HG02885 (cell line): ENCODE results near the gene ZBTB34.
A peak's percentile ranks its signal among the peaks of the same experiment; 100 is the strongest.
"Not testable (repeated sequence)": the region's sequence is repeated elsewhere in the genome, so short reads cannot be mapped to it uniquely, and the experiment has no call there.

ENCODE experiments used
- ATAC-seq: cut with Tn5 transposase; IDR thresholded peaks from one replicate; pipeline ENCODE4 v1.9.1; 2021; ENCODE audit warnings: mild to moderate bottlenecking; ENCODE audit not compliant: unreplicated experiment, poor library complexity

Gene ZBTB34, protein sequence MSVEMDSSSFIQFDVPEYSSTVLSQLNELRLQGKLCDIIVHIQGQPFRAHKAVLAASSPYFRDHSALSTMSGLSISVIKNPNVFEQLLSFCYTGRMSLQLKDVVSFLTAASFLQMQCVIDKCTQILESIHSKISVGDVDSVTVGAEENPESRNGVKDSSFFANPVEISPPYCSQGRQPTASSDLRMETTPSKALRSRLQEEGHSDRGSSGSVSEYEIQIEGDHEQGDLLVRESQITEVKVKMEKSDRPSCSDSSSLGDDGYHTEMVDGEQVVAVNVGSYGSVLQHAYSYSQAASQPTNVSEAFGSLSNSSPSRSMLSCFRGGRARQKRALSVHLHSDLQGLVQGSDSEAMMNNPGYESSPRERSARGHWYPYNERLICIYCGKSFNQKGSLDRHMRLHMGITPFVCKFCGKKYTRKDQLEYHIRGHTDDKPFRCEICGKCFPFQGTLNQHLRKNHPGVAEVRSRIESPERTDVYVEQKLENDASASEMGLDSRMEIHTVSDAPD

DNA sequence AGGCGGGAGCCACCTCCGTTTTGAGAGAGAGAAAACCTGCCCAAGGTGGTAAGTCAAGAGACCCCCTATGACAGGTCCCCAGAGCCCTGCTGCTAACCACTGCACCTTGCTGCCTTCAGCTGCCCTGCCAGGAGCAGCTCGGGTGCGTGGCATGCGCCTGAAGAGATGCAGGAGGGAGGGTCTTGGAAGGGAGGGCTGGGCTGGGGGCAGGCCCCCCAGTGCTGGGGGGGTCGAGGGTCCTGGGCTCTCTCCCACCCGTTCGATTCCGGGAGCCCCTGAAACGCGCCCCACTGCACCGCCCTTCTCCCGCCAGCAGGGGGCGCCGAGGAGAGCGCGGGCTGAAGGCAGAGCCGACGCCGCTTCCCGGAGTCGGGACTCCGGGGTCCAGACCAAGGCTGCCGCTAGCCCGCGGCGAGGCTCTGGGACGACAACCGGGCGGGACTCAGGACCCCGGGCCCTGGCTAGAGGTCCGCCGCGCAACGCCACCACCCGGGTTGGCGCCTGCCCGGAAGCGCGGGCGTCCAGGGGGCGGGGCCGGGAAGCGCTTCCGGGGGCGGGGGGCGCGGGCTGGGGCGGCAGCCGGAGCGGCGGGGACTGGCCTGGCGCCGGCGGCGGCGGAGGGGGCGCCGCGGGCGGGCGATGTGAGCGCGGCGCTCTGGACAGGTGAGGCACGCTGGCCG lies at the start of gene ZBTB34:
ZBTB34 (plus strand) TSS at position 563 of the 680 bp plus-strand sequence. CDS start 18,761 bp downstream, outside the sequence.
- ATAC-seq, result peak; percentile 72

DNA sequence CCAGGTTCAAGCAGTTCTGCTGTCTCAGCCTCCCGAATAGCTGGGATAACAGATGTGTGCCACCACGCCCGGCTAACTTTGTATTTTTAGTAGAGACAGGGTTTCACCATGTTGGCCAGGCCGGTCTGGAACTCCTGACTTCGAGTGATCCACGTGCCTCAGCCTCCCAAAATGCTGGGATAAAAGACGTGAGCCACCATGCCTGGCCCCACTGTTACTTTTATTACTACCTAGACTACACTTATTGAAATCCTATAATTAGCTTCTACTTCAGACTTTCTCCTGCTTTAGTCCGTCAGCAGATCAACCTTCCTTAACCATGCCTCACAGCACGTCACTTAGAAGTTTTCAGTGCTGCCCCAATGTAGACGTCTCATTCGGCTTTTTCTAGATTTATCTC lies 47.4 kb upstream of the ZBTB34 start:
- ATAC-seq, result no peak

DNA sequence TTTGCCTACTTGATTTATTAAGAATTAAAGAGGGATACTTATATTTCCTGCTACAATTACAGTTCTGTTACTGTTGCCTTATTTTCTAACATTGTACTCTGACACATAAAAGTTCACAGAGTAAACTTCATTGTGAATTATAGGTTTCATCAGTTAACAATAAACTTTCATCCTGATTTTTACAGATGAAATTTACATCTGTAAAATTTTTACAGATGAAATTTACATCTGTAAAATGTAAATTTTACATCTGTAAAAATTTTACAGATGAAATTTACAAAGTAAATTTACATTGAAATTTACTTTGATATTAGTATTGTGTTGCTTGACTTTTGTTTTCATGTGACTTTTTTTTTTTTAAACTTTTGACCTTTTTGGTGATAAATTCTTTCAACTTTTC lies 46.3 kb upstream of the ZBTB34 start:
- ATAC-seq, result no peak

DNA sequence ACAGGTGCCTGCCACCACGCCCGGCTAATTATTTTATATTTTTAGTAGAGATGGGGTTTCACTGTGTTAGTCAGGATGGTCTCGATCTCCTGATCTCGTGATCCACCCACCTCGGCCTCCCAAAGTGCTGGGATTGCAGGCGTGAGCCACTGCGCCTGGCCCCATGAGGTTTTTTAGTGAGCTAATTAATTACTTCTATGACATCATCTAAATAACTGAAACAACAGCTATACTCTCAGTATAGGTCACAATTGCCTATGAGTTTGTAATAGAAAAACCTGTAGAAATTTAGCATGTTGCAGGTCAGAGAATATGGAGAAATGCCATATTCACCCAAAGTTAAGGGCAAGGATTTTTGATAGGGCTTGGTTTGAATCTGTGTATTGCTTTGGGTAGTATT lies 42.8 kb upstream of the ZBTB34 start:
- not testable (repeated sequence) for ATAC-seq

DNA sequence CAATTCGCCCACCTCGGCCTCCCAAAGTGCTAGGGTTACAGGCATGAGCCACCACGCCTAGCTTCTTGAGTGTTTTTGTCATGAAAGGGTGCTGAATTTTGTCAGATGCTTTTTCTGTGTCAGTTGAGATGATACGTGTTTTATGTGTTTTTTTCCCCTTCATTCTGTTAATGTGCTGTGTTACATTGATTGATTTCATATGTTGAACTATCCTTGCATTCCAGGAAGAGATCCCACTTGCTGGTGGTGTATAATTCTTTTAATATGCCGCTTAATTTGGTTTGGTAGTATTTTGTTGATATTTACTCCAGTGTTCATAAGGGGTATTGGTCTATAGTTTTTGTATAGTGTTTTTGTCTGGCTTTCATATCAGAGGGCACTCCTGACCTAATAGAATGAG lies 42.0 kb upstream of the ZBTB34 start:
- no peak for ATAC-seq

DNA sequence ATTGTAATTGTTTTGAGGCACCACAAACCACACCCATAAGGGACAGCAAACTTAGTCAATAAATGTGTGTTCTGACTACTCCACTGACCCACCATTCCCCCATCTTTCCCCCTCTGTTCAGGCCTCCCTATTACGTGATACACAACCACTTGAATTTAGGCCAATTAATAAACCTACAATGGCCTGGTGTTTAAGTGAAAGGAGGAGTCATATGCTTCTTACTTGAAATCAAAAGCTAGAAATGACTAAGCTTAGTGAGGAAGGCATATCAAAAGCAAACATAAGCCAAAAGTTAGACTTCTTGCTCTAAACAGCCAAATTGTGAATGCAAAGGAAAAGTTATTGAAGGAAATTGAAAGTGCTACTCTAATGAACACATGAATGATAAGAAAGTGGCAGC lies 41.0 kb upstream of the ZBTB34 start:
- no peak for ATAC-seq

DNA sequence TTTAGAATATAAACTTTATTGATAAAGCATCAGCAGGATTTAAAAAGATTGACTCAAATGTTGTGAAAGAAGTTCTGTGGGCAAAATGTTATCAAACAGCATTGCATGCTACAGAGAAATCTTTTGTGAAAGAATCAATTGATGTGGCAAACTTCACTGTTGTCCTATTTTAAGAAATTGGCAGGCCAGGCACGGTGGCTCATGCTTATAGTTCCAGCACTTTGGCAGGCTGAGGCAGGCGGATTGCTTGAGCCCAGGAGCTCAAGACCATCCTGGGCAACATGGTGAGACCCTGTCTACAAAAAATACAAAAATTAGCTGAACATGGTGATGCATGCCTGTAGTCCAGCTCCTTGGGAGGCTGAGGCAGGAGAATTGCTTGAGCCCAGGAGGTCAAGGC lies 38.2 kb upstream of the ZBTB34 start:
- no peak for ATAC-seq

DNA sequence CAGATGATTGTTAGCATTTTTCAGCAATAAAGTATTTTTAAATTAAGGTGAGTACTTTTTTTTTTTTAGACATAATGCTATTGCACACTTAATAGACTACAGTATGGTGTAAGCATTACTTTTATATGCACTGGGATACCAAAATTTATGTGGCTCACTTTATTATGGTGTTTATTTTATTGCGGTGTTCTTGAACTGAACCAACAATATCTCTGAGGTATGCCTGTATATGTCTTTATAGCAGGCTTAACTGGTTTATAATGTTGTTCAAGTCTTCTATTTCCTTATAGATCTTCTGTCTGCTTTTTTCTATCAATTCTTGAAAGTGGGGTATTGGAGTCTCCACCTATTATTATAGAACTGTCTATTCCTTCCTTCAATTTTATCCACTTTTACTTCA lies 37.6 kb upstream of the ZBTB34 start:
- no peak for ATAC-seq

DNA sequence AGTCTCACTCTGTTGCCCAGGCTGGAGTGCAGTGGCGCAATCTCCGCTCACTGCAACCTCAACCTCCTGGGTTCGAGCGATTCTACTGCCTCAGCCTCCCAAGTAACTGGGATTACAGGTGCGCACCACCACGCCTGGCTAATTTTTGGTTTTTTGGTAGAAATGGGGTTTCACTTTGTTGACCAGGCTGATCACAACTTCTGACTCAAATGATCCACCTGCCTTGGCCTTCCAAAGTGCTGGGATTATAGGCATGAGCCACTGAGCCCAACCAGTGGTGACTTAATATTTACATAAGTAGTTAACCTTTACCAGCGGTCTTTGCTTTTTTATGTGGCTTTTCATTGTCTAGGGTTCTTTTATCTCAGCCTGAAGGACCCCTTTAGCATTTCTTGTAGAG lies 36.4 kb upstream of the ZBTB34 start:
- not testable (repeated sequence) for ATAC-seq

DNA sequence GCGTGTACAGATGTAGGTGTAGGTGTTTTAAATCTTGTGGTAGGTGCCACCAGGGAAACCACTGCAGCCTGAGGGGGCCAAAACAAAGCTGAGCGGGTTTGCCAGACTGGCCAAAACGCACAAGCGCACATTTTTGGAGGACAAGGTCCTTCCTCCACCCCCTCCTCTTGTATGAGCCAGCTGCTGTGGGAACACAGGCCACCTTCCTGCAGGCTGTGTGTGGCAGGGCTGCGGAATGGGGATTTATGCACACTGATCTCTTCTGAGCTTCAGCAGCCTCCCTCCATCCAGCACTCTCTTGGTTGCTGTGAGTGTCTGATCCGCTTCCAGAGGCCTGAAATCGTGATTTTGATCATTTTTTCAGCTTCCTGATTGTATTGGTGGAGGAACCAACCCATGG lies 33.2 kb upstream of the ZBTB34 start:
- no peak for ATAC-seq

DNA sequence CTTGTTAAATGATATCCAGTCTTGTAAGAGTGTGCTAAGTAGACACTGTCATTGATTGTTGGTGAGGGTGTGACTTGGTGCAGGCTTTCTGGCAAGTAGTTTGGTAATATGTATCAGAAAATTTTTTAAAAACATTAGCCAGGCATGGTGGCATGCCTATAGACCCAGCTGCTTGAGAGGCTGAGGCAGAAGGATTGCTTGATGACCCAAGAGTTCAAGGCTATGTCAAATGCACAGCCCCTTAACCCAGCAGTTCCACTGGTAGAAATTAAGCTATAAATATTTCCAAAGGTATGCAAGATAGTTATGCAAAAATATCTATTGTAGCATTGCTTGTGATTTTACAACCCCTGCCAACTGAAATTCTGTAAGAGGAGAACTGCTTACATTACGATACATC lies 31.4 kb upstream of the ZBTB34 start:
- ATAC-seq, result no peak

DNA sequence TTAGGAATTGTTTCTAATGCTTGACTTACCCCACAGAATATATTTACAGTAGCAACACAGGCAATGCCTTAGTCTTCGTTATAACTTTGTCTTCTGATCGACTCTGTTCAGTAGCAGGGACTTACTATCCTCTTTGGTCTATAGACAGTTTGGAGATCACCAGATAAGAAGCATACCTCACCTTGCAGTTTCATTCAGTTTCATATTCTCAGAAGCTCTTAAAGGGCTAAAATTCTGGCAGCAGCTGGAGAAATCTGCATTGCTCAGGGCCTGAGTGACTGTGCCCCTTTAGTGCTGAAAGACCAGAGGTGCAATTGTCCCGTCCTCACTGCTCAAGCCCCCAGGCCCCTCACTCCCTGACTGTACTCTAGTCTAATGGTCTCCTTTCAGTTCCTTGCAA lies 29.6 kb upstream of the ZBTB34 start:
- no peak for ATAC-seq

DNA sequence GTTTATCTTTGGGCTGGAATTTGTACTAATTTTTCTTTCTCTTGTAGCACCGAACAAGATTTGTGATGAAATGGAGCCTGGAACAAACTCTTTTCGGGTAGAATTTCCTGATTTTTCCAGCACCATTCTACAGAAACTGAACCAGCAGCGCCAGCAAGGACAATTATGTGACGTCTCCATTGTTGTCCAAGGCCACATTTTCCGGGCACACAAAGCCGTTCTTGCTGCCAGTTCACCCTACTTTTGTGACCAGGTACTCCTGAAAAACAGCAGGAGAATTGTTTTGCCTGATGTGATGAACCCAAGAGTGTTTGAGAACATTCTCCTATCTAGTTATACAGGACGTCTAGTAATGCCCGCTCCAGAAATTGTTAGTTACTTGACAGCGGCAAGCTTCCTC lies 28.0 kb upstream of the ZBTB34 start:
- ATAC-seq, result no peak

DNA sequence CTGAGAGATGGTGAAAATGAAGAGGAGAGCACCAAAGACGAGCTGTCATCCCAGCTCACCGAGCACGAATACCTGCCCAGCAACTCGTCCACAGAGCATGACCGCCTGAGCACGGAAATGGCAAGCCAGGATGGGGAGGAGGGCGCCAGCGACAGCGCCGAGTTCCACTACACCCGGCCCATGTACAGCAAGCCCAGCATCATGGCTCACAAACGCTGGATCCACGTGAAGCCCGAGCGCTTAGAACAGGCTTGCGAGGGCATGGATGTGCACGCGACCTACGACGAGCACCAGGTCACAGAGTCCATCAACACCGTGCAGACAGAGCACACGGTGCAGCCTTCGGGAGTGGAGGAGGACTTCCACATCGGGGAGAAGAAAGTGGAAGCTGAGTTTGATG lies 27.4 kb upstream of the ZBTB34 start:
- ATAC-seq, result no peak

DNA sequence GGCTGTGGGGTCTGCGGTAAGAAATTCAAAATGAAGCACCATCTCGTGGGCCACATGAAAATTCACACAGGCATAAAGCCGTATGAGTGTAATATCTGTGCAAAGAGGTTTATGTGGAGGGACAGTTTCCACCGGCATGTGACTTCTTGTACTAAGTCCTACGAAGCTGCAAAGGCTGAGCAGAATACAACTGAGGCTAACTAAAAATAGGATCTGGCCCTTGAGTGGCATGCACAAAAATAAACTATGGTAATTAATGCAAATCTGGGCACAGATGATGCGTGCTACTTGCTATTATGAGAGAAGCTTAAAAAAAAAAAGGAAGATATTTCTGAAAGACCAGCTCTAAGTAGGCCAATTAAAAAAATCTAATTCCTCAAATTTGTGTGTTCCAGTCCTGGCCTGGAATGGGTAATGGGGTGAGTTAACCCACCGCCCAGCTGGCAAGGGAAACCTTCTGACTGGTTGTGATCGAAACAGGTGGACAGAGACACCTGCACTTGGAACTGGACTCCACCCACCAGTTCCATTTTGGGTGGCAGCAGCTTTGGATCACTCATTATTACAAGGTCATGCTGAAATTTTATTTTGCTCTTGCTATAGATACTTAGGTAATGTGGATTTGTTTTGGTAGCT lies 26.6 kb upstream of the ZBTB34 start:
- ATAC-seq, result no peak

DNA sequence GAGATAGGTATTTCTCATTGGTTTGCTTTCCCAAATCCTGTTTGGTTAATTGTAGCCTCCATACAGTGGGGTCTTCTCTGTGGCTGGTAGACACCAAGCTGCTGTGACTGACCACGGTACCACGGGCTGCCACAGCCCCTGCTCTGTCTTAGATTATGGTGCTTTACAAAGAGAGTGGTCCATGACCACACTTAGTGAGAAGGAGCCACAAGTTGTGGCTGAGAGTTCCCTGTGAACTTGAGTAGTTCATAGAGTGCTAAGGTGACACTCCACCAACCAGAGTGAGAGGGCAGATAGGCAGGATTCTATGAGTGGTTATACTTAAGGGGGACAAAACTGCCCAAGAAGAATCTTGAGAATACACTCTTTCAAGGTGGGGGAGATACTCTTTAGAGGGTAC lies 25.8 kb upstream of the ZBTB34 start:
- no peak for ATAC-seq

DNA sequence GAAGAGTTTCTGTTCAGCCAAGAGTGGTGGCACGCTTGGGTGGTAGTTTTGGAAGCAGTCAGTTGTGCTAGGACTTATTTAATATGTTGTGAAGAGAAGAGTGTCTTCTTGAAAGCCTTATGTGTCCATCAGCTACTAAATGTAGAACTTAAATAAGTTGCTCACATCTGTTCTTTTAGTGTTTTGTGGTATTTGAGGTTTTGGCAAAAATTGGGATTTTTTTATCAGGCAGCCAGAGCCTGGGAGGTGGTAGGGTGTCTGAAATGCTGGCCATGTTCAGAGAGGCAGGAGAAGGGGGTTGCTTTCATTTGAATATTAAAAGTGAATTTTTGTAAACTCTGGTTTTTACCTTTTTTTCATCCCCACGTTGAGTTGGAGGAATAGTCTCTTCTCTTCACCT lies 24.2 kb upstream of the ZBTB34 start:
- ATAC-seq, result no peak

DNA sequence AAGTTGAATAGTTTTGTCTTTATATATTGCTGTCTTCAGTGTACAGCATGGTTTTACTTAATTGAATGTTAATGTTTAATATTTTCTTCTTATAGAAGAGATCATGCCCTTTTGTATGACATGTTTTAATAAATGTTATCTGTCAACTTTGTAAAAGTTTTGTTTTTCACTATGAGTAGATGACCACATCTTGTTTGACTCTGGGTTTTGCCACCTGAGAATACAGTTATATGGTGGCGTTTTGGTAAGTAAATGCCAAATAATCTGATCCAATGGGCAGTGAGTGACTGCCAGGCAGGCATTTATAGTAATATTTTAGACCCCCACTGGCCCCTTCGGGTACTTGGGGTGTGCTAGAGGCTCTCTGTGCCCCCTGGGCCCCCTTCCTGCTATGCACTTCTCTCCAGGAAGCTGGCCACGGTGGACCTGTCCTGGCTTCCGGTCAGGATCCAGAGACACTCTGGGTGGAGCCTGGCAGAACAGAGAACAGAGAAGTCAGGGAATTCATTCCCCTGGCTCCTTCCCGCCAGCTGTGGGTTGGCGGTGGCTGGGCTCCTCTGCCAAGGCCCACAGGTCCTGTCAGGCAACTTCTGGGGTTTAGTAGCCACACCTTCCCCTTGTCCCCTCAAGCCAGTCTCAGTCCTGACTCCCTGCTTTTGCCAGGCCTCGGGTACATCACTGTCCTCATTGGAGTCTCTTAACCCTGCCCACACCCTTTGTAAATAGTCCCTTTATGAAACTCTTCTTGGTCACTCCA lies 22.2 kb upstream of the ZBTB34 start:
- ATAC-seq, result no peak

DNA sequence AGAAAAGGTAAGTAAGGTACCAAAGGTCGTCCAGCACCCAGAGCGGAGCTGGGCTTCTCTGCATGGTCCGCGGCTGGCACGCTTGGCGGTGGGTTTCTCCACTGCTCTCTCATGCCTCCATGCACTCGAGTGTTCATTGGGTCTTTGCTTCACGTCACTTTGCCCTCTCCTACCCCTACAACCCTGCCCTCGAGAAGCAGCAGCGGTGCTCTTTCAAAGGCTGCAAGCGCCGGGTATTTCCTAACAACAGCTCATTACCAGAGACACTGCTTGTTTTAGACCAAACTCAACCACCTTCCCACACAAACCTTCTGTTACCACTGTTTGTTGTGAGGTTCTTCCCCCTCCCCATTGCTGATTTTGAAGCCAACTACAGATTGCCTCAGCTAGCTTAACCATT lies 21.5 kb upstream of the ZBTB34 start:
- peak; percentile 57 for ATAC-seq

DNA sequence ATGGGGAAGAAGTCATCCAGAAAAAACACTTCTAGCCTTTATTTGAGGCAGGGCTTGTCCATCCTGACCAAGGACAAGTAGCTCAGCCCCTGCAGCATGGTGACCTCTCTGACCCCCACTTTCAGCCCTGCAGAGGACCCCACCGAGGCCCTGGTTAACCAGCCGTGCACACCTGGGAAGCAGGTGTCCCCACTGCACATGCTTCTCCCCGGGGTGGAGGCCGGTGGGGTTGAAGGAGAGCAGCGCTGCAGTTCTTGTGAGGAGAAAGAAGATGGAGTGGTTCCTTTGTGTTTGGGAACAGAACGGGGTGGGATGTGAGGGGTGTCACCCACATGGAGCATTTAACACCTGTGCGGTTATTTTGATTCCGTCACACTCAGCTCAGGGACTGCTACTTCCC lies 21.1 kb upstream of the ZBTB34 start:
- ATAC-seq, result peak; percentile 23
